ENCODE data around the gene ATP11C.
"Not testable (repeated sequence)": the region's sequence is repeated elsewhere in the genome, so short reads cannot be mapped to it uniquely, and the experiment has no call there.

Gene ATP11C

GRCh38 chrX:139851730-139852129 is 81.1 kb downstream of the ATP11C start:
- DNase-seq = no peak

DNA sequence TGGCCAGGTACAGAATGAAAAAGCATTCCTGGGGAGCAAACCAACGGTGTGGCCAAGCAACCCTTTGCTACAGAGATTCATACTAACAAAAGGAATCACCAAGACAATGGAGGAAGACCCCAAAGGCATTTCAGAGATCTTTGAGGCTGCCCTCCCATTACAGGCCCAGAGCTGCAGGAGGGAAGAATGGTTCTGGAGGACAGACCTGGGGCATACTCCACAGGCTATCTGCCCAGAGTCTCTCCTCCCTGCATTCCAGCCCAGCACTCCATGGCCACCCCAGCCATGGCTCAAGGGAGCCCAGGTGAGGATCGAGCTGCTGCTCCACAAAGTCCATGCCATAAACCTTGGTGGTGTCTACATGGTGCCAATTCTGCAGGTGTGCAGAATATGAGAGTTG is 81.9 kb downstream of the ATP11C start:
- no peak for DNase-seq

DNA sequence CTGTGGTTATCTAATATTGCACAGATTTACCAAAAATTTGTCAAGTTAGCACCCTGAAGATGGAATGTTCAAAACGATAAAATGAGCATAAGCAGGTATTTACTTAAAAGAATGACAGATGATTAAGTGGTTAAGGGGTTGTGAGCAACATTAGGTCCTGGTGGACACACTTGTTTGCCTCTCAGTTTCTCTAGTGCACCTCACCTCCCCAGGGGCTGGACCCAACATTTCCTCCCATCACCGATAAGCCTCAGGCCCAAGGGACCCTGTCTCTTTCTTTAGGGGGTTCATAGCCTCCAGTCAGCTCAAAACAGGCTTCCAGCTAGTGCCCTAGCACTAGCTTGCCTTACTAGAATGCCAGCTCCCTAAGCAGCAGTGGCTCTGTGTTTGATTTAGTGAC is 88.0 kb downstream of the ATP11C start:
- DNase-seq = no peak

GRCh38 chrX:139844163-139844562 is 88.7 kb downstream of the ATP11C start:
- no peak for DNase-seq

DNA sequence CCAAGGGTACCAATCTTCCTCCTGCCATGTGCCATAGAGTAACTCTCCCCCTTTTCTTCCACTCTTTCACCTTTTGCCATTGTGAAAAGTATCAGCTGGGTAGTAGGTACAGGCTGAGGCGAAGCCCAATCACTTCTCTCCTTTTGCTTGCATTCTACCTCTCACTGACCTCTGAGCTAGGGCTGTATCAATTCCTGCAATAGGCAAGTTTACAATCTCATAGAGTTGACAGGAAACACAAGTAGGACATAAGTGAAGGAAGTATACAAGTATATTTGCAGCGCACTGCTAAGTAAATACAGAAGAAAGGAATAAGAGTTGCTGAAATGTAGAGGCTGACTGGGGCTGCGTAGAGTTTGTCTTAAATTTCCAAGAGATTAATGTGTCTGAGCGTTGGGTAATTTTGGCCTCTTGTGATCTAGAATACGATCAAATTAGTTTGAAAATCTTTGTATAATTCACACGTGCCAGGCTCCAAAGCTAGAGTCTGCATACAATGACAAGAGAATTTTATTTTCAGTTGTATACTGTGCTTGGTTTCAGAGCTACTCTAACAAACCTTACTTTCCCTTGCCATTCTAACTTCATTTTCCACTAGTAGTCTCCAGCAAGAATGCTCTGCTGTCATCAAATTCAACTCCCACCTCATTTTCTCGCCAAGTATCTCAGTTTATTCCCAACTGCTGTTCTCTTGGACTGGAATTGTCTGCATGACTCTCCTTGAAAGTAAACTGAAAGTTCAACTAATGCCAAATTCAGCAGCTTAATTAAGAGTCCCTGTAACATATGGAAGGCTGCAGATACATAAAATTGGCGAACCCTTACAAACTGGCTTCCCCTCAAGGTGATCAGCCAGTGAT is 90.3 kb downstream of the ATP11C start:
- no peak for DNase-seq

DNA sequence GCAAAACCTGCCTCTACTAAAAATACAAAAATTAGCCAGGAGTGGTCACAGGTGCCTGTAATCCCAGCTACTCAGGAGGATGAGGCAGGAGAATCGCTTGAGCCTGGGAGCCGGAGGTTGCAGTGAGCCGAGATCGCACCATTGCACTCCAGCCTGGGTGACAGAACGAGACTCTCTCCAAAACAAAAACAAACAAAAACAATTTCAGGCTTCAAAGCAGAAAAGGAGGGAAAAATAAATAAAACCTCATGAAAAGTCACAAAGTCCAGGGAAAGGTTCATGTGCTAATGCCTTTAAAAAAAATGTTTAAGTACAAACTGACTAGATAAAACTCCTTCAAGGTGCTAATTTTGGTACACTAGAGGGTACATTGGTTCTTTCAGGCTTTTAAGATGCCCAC is 96.5 kb downstream of the ATP11C start:
- DNase-seq = not testable (repeated sequence)

DNA sequence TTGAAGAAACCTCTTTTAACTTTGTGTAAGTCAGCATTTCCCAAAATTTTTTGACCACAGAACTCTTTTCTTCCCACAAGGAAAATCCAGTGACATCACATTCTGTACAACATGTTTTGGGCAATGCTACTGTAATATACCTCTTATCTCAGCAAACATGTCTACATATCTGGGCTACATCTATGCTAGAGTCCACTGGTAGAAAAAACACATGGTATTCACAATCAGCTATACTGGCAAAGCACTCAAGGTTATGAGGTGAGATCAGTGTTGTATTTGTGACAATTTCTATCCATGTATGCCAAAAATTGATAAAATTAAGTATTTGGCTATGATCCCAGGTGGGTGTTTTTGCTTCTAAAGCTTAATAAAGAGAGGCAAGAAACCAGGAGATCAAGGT is 98.0 kb downstream of the ATP11C start:
- no peak for DNase-seq

GRCh38 chrX:139832718-139833309 is 100.0 kb downstream of the ATP11C start:
- no peak for DNase-seq

- no peak for DNase-seq
Measured at GRCh38 chrX:139831675-139832456, 101.0 kb downstream of the ATP11C start.

DNA sequence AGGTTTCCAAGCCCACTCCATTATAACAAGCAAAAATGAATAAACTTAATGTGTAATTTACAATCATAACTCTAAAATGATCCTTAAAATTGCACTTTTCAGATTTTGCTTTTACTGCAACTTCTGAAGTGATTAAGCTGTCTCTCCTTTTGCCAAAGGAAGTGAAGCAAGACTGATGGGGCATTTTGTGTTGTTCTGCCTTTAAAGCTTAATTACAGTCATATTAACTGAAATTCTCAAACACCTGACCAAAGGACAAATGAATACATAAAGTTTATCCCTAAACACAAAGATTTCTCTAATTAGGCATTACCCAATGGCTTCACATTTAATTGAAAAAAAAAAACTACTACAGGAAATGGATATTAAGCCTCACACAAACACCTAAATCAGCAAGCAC is 101.8 kb downstream of the ATP11C start:
- no peak for DNase-seq

- DNase-seq = no peak
Measured at GRCh38 chrX:139828830-139829229, 104.0 kb downstream of the ATP11C start.

DNA sequence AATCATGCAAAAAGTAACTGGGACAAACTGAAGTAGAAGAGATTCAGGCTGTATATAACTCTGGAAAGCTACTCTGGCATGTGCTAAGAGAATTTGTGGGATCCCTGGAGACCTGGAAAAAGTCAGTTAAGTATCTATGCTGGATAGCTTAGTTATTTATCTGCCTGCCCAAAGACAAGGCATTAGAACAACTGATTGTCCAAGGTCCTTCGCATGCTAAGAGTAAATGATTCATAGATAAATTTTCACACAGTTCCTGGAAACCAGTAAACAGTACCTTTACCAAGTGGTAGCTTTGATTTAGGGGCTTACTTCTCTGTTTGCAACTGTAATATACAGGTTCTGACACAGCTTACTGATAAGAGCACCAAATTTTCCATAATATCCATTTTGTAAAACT is 104.8 kb downstream of the ATP11C start:
- no peak for DNase-seq

DNA sequence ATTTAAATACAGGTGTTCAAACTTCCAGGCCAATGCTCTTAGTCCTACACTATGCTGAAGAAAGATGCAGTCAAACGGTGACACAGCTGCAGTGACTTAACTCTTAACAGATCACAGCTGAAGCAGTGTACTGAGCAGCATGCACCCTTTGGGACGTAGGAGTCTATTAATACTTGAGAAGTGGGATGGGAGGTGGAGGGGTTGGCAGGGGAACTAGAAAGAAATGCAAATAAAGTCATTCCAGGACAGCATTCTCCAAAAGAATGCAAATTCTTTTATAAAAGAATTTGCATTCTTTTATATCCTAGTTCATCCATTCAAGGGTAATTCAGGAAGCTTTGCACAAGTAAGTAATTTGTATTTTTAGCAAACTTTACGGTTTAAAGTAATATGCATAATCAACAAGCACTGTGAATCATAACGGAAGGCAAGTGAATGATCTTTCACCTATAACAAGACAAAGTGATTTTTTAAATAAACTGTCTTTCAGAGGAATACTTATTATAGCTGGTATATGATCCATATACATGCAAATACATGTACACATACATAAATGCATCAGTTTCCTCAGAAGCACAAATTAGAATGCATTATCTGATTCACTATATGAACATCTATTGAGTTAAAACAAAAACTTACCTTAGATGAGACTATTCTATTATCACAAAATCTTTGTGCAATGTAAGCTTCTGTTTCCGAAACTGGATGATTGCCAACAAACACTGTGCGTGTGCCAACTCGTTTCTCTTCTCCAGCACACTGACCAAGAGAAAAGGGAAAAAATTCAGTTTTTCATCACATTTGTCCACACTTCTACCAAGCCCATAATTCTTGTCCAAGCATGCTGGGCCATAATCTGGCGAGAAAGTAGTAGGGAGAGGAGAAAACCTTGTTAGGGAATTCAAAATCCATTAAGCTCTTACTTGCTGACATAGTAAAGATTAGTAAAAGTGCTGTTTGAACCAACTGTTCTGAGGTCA is 106.5 kb downstream of the ATP11C start:
- no peak for DNase-seq

DNA sequence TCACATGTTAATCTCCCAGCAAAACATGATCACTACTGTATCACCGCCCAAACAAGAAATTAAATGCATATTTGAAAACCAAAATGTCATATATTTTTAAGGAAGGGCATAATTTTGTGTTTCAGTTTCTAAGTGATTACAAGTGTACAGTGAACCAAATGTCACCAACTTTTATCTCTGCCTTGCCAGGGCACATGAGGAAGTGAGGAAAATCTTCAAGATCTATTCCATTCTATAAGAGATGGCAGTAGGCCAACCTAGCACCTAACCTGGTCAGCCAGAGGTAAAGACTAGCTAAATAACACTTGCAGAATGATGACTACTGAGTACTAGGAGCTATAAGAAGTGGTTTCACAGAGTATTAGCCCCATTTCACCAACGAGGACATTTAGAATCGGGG is 107.2 kb downstream of the ATP11C start:
- no peak for DNase-seq

DNA sequence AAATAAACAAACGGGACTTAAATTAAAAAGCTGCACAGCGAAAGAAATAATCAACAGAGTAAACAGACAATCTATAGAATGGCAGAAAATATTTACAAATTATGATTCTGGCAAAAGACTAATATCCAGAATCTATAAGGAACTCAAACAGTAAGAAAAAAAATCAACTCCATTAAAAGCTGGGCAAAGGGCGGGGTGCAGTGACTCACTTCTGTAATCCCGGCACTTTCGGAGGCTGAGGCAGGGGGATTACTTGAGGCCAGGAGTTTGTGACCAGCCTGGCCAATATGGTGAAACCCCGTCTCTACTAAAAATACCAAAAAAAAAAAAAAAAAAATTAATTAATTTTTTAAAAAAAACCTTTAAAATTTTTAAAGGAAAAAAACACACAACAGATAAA is 109.0 kb downstream of the ATP11C start:
- no peak for DNase-seq

DNA sequence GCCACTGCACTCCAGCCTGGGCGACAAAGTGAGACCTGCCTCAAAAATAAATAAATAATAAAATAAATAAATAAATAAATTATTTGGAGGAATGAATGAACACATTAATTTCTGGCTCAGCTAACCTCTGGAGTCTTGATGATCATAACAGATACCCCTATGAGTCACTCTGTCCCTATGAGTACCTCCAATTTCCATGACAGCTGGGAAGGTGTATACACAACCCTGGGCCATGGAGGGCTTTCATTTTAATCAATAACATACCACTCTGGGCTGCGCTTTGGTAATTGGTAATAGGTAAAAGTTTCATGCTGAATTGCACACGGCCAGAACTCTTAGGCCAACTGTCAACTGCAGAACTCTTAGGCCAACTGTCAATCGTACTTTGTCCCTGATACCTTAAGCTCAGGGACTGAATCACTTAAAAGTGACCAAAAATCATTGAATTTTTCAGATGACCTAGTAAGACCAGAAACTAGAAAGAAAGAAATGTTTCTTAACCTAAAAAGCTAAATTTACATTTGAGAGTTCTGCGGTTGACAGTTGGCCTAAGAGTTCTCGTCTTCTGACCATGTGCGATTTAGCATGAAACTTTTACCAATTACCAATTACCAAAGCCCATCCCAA is 112.4 kb downstream of the ATP11C start:
- DNase-seq = no peak

DNA sequence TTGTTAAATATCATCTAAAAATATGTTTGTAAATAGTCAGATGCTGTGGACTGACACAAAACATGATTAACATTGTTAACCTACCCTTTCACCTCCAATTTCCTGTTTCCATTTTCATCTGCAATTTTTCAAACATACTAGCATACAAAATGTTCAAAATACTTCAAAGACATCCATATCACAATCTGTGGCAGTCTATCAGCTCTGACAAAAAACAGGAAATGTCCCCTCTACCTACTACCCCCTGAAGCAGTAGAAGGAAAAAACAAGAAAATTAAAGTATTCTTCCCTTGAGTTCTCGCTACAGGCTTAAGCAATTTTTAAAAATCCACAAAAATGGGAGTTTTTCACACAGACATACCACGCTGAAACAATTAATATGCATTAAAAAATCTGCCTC is 116.6 kb downstream of the ATP11C start:
- DNase-seq = no peak

GRCh38 chrX:139815771-139816170 is 117.1 kb downstream of the ATP11C start:
- DNase-seq = no peak

DNA sequence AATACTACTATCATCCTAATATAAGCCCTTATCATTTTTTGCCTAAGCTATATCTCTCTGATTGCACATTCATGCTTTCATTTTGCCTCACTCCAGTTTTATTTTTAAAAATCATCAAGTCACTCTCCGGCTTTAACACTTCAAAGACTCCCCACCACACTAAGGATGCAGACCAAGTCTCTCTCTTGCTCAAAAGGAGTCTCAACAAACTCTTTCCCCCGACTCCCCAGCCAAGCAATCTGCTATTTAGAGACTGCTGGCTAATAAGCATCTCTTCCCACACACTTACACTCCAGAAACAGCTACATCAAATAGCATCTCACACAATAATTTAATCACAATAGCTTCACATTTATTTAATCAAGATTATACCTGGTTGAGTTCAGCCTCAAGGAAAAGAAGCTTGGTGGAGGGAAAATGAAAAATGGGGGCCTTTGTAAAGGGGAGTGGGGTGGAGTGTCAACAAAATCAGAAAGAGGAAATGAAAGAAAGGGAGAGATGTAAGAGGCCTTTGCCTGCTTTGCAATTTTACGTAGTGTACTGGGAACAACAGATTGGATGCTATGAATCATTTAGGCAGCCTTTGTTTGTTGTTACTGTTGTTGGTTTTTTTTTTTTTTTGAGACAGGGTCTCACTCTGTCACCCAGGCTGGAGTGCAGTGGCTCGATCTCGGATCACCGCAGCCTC is 120.8 kb downstream of the ATP11C start:
- DNase-seq = no peak

DNA sequence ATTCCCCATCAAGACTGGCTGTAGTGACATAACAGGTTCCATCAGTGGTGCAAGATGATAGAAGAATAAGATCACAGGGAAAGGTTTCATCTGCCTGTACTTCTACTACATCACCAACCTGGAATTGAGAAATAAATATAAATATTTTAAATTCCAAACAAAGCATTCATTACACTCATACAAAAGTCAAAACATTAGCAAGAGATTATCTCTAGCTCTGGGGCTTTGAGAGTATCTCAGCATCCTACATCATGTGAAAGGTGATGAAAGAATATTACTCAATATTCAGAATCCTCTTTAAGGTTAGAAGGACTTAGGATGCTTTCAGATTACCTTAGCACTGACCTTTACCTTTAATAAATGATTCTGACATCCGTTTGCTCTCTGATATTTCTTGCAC is 128.4 kb downstream of the ATP11C start:
- DNase-seq = no peak

DNA sequence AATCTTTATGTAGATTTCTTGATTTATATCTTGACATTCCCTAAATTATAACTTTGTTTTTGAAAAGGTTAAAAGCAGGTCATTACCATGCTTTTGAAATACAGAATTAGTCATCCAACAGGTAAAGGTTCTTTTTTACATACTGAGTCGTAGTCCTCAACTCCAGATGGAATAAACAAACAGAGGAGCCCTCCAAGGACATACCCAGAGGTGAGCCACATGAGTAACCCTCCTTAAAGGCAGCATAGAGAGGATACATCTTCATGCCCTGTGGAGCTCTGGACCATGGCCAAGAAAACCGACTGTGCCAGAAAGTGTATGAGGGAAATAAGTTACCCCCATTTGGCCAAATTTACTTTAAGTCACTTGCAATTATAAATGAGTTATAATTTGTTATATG is 129.6 kb downstream of the ATP11C start:
- DNase-seq = no peak

DNA sequence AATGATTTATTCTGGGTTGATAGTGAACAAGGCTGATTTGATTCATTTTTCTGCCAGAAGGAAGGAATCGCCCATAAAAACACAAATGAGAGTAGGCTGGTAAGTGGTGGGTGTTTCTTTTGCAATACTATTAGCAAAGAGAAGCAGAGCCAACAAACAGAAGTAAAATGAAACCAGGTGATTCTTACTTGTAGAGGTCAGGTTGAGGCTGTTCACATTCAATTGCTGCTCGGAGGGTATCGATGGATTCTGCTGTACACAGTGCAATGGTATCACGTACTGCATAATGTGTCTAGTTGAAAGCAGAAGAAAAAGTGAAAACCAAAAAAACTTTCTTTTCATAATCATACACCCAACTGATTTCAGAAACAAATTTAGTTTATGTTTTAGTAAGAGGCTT is 130.8 kb downstream of the ATP11C start:
- DNase-seq = no peak

Measured in activated CD4-positive, alpha-beta T cell treated with anti-CD3 and anti-CD28 coated beads for 4 hours (primary cell).